NCI-H1417 (cell line): ENCODE results near the gene AFG1L.
"Not testable (repeated sequence)": the region's sequence is repeated elsewhere in the genome, so short reads cannot be mapped to it uniquely, and the experiment has no call there.

Source experiments
- DNase-seq, 3 experiments: peaks; one replicate each; lab custom pipeline; 2025; lab: John Stamatoyannopoulos, UW

The AFG1L gene

DNA sequence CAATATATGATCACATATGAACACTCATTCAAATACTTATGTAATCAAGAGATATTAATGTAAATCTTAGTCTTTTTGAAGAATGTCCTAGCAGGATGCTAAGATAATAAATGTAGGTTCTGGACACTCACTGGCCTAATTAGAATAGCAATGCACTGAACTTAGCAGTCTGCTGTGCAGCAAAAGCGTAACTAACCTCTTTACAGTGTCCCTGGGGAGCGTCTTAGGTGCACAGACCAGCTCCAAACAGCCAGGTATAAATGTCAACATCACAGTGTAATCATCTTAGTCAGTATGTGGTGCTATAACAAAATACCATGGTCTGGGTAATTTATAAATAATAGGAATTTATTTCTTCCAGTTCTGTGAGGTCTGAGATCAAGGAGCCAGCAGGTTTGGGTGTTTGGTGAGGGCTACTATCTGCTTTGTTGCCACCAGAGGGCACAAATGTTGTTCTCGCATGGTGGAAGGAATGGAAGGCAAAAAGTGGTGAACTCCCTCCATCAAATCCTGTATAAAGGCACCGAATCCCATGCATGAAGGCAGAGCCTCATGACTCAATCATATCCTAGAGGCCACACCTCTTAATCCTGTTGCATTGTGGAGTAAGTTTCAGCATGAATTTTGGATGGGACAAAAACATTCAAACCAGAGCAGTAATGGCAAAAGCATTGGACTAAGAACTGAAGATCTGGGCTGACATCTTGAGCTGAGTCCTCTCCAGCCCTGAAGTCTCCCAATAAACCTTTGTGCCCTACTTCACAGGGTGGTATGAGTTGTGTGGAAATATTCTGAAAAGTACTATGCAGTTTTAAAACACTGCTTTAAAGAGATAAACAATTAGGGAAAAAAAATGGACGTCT is 224.1 kb downstream of the AFG1L start:
- peak in 1 of 3 experiments; percentile 36 for DNase-seq

DNA sequence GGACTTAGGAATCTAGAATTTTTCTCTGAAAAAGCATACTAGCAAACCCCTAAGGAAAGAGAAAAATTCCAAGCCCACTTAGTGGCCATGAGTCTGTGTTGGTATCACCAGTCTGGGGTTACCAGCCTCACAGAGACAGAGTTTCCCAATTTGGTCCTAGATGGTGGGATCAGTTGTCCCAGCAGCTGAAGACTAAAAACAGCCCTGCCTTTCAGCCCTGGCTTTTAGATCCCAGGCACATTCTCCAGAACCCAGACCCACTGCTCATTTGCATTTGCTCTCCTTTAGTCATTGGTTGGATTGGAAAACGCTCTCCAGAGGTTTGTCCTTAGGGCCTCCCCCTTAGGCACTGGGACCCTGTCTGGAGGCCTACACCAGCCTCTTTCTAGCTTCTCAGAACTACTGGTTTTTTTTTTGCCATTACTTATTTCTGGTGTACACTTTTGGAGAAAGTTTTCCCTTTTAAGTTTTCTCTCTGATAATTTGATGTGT is 226.8 kb downstream of the AFG1L start:
- DNase-seq = no peak

DNA sequence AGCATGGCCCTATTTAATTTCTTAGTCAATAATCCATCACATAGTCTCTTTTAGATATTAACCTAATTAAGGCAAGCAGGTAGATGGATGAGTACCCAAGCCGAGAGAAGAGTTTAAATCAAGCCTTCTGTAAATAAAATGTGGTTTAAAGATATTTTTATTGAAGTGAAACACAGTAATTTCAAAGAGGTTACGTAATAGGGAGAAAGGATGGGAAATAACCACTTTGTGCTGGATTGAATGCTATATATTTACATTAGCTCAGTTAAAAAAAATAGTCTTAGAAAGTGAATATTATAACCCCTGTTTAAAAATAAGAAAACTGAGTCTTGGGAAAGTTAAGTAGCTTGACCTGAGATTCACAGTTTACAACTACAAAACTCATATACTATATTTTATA is 228.8 kb downstream of the AFG1L start:
- no peak for DNase-seq

DNA sequence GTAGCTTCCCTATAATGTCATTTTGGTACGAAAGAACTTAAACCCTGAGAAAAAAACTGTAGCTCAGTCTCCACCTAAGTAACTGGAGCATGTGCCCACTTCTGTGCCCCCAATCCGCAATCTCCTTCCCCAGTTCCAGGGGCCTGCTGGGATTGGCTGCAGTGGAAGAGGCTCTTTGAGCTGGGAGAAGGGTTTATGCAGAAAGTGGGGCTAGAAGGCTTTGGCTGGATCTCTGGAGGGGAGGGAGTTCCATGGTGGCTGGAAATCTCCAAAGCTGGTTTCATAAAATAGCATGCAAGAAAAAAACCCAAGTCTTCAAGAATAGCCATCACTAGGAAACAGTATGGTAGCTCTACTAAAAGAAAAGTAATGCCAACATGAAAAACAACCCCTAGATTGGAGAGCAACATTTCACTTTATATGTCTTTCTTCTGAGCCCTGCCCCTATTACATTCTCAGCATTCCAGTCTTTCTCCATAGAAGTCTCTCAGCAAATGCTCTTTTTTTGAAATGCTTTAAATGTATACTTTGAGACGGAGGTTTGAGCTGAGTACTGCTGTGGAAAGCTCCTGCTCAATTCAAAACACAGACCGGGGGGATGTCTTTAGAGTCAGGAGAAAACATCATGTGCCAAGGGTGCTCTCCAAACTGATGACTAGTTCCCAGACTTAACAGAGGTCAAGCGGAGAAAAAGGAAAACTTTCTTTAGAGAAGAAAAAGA is 229.8 kb downstream of the AFG1L start:
- DNase-seq = no peak

DNA sequence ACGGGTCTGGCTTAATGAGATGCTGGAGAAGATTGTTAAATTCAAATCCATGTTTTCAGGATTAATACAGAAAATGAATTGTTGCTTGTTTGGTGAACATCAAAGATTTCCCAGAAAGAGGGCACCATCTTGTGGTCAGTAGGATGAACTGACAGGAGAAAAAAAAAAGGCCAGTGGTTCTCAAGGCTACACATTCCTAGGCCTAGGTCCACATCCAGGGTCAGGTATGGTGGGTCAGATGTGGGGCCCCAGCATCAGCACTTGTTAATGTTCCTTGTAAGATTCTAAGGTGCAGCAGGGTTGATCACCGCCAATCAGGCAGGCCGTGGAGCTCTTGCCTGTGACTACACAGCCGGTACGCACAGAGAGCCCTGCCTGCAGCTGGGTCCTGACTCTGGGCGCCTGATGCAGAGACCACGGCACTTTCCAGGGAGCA is 231.9 kb downstream of the AFG1L start:
- peak; percentile 17 to 64 (median 50) for DNase-seq

DNA sequence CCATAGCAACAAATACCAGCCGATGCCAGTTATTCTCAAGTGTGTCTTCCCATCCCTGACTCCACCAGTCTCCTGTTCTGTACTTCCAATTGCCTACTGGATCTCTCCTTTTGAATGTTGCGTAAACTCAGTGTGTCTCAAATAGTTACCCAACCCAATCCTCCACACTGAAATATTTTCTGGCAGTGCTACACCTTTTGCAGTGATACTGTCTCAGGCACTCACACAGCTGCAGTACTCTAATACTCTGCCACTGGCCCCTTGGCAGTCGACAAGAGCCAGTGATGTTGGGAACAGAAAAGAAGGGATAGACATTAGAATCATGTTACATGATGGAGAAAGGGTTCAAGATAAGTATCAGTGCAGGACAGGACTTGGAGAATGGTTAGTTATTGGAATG is 234.0 kb downstream of the AFG1L start:
- no peak for DNase-seq

DNA sequence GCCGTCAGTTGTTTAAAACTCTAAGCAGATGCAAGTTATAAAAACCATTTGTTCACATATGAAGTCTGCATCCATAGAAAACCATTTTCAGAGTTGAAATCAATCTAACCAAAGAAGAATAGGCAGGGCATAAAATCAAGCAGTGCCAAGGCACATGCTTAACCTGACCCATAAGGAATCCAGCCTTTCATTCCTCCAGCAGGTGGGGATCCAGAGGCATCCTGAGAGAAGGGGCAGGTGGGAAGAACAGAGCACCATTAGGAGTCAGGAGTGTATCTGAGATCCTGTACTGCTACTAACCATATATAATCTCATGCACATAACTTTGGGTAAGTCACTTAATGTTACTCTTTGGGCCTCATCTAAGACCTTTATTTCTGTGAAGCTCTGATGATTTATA is 236.5 kb downstream of the AFG1L start:
- peak in 1 of 3 experiments; percentile 11 for DNase-seq

DNA sequence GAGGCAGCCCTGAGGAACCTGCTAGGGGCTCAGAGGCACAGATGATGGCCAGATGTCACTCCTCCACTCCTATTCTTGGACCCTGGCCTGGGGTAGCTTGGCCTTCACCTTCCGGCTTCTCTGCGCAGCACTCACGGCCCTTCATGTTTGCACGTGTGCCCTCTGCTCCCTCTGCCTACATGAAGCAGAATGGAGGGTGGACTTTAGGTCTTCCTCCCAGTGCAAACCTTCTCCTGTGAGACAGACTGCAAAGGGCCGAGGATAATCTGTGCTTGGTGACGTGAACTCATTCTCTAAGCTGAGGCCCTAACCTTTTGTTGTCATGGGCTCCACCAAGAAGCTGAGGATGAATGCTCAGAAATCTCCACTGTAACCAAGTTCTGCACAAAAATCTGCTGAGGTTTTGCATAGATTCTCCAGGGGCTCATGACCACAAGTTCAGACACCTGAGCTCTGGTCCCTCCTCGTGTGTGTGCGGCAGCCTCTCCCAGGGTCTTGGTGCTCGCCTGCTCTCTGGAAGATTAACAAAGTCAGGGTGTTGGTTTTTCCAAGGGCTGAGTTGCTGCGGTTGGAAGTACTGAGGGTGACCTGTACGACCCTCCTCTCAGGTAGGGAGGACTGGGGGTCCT is 240.4 kb downstream of the AFG1L start:
- no peak for DNase-seq

DNA sequence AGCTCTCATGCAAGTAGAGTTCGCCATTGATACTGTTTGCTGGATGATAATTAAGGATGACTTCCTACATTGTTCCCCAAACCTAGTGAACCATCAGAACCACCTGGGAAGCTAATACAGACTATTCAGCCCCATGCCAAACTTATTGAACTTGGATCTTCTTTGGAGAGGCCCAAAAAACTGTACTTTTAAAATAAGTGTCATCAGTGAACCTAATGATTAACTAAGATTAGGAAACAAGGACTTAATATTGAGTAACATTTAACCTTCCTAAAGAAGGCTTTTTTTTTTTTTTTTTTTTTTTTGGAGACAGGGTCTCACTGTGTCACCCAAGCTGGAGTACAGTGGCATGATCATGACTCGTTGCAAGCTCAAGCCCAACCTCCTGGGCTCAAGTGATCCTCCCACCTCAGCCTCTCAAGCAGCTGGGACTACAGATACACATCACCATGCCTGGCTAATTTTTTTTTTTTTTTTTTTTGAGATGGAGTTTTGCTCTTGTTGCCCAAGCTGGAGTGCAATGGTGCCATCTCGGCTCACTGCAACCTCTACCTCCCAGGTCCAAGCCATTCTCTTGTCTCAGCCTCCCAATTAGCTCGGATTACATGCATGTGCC is 241.2 kb downstream of the AFG1L start:
- DNase-seq = not testable (repeated sequence)

DNA sequence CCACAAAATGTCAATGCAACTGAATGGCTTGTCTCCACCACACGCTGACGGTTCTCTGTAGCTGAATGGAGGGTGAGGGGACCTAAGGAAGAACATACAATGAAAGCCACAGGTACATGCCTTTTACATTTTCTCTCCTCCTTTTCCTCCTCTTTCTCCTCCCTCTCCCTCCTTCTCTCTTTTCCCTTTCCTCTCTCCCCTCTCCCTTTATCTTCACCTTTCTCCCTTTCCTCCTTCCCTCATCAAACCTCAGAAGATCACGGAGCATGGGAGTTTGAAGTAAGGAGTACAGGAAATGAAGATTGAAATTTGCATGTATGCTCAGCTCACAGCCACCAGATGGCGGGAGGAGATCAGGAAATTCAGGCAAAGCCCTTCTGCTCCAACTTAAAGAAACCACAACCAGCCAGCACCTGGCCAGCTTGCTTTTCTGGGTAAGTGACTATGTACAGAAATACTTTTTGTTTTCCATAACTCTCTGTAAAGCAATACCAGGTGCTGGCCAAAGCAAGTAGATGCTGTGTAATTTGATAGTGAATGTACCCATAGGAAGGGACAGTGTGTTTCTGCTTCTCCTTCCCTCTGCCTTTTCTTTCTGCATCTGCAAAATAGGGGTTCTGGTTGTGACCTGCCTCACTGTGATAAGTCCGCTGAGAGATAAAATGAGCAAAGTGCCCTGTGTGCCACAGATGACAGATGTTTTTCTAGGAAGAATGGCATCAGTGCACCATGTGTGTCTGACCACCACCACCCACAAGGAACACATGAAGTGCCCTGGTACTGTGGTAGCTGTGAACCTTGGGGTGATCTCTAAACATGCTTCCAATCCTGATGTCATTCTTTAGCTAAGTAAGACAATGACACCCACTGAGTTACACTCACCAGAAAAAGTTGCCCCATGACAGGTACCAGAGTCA is 247.2 kb downstream of the AFG1L start:
- peak; percentile 67 to 89 (median 79) for DNase-seq

DNA sequence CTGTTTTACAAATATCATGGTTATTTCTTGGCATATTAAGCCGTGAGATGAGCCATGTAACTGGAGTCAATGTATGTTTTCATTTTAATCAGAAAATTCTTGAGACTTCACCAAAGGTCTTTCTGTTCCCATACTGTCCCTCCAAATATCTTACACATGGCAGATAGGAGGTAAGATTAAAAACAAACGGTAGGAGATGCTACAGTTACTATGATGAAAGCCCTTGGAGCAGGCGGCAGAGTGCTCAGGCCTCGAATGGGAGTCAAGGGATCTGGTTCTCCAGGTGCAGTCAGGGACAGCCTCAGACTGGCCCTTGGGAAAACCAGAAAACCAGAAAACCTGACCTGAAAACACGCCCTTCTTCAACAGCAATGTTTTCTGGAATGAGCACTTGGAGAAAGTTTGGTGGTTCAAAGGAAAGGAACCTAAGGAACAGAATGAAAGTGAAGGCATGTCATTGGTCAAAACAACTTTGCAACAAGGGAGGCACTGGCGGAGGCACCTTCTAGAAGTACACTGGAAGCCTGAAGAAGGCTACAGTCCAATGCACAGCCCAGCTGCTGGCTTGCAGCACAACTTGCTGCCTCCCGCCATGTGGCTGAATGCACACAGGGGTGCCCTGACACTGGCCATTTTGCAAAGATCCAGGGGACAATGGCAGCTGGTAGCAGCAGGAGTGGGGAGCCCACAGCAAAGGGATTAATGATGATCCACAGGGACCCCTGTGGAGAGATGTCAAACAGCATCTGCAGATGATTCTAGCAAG is 248.5 kb downstream of the AFG1L start:
- peak in 1 of 3 experiments; percentile 19 for DNase-seq

DNA sequence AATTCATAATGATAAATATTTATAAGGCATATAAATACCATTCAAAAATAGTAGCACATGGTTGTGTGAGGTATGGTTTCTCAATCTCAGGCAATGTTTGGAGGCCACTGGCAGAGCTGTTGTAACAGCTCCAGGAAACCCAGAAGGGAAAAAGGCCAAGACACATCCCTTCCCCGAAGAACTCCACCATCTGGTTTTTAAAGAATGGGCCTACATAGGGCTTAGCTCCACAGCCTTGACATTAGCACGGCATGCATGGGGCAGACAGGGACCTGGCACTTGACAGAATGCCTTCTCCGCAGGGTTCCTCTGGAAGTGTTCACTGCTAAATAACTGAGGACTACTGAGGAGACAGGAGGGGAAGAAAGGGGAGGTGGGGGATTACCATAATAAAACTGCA is 249.8 kb downstream of the AFG1L start:
- no peak for DNase-seq

DNA sequence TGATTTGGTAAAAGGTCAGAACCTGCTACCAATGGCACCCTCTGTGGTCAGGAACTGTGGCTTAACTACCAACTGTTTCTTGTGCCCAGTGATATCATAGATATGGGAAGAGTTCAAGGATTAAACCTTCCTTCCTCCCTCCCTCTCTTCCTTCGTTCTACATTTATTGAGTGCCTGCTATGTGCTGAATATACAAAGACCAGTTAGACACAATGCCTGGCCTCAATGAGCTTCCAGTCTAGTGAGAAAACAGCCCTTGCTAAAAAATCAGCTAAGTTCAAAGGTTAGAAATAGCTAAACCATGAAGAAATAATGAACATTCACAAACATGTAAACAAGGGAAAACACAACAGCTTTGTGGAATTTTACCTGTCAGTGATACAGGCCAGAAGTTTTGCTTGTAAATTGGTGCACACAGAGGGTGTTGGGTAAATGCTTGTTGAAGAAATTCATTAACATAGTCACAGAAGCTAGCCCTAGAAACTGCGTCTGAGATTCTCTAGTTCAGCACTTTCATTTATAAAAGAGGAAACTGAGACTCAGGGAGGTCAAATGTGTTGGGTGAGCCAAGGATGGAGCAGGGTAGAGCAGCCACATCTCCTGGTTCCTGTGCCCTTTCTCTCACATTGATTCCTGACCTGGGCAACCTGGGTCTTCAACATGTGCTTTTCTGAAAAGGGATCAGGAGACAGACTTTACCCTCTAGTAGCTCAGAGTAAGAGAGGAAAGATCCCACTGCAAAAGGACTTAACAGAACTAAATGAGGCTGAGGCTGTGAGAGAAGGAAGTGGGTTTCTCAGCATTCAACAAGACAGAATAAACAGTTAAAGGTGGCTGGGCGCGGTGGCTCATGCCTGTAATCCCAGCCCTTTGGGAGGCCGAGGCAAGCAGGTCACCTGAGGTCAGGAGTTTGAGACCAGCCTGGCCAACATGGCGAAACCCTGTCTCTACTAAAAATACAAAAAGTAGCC is 251.5 kb downstream of the AFG1L start:
- no peak for DNase-seq

DNA sequence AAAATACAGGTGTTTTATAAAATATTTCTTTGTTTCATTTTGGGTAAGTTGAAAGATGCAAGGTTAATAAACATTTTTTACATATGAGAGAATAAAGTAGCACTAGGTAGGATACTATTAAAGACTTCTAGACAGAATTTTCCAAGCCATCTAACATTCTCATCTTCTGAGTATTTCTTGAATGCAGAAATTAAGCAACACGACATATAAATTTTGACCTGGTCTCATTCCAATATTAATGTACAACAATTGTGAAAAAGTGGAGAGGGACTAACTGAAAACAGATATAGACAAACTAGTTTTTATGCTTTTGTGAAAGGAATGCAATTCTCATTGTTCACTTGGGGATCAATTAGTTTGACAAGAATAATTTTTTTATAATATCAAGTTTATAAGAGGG is 254.4 kb downstream of the AFG1L start:
- DNase-seq = no peak

DNA sequence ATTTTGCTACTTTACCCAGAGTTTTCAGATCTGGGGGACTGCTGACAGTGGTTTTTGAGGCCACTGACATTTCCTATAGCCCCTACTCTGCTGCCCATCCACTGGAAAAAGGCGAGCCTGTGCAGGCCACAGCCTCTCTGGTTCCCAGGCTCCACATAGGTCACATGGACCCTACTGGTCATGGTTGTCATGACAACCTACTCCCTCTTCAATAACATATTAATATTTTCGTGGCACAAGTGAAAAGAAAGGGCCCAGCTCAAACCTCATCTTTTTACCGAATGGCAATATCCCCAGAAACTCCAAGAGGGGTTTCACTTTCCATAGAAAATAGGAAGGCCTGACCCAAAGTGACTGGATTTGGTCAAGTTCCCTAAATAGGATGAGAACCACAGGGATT is 254.9 kb downstream of the AFG1L start:
- no peak for DNase-seq

DNA sequence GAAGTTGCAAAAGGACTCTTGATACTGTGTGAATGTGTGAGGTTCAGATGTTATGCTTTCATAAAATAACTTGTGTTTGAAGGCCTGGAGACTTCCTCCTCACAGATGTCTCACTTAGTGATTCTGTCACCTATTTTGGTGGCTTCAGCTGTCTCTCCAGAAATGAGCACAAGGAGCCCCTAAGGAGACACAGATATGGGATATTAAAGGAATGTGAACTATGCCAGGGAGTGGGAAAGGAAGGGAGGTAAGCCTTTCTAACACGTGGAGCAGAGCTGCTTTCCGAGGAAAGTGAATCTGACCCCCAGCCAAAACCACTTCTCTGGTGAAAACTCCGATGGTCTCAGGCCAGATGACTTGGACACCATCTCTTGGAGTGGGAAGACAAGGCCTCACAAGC is 255.4 kb downstream of the AFG1L start:
- DNase-seq = no peak

DNA sequence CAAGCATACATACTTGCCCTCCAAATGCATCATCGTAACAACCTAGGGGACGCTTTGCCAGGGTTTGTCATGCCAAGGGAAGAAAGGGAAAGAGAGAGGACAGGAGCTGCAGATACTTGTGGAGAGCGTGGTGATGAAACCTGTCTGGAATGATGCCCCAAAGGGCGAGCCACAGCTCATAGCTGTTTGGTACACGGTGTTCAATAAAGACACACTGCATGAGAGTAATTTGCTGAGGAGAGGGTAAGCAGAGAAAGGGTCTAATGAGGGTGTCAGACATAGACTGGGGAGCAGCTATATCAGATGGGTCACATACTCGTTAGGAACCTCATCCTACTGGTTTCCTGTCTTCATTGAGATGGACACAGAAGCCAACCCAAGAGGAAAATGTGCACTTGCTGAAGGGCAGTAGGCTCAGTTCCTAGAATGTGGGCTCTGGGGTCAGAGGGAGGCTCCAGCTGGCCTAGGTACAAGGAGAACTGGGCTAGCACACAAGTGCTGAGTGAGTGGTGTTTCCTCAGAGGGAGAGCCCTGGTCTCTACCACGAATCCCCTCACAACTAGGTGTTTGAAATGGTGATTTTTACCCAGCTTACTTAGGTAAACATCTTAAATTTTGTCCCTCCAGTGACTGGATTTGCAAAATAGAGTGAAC is 260.7 kb downstream of the AFG1L start:
- no peak for DNase-seq

DNA sequence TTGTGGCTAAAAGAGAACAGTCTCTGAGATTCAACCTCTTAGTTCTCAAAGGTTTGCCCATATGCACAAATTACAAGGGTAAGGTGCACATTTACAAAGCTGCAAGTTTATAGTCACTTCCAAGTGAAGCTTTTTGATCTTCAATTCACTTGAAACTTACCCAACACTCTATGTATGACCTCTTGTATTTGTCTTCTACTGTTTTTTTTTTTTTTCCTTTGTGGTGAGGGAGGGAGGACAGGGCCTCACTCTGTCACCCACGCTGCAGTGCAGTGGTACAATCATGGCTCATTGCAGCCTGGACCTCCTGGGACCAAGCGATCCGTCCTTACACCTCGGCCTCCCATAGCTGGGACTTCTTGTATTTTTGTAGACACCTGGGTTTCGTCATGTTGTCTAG is 261.4 kb downstream of the AFG1L start:
- DNase-seq = no peak
